HS-27A (cell line): ENCODE results near the gene MEF2B.

Source experiments
- DNase-seq: peaks from one replicate; pipeline ENCODE4 v3.0.0-alpha.2; 2012; ENCODE audit warnings: low read depth, missing footprints

MEF2B gene

DNA sequence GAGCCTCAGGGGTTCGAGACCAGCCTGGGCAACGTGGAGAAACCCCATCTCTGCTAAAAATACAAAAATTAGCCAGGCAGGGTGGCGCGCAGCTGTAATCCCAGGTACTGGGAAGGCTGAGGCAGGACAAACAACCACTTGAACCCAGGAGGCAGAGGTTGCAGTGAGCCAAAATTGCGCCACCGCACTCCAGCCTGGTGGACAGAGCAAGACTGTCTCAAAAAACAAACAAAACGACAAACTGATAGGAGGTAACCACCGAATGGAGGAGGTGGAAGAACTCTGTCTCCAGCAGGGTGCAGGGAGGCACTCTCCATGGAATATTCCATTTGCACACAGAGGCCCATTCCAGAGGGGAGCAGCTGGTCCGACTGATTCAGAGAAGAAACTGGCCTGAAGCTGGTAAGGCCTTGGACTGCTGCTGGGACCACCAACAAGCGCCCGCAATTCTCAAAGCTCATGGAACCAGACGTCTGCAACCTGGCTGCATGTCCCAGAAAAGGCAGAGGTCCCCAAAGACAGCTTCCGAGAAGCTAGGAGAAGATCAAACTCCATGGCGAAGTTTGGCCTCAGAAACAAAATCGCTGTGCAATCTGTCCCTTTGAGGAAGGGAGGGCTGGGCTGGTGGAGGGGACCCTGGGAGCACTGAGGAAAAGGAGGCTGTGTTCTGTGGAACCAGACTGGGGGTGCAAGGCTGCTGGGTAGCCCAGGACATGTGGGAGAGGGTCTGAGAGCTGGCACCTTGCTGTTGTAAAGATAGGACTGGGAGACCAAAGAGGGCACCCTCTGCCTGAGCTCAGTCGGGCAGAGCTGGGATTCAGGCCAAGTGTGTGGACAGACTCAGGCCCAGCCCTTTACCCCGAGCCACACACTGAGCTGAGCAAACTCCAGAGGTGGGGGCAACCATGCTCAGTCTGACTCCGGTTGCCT is 71.1 kb downstream of the MEF2B start:
- DNase-seq, result no peak

DNA sequence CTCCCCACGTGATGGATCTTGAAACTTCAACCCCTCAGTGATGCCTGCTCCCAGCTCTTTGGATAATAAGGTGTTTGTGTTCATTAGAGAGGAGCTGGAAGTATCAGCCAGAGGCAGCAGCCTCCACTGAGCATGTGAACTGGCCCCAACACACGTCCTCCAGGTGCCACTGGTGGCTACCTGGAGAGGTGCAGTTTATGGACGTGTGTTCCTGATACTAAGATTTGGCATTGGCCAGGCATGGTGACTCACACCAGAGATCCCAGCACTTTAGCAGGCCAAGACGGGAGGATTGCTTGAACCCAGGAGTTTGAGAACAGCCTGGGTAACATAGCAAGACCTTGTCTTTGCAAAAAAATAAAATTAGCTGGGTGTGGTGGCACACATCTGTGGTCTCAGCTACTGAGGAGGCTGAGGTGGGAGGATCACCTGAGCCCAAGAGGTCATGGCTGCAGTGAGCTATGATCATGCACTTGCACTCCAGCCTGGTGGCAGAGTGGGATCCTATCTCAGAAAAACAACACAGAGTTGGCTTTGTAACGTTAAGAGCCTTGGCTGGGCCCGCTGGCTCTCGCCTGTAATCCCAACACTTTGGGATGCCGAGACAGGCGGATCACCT is 71.9 kb downstream of the MEF2B start:
- no peak for DNase-seq

DNA sequence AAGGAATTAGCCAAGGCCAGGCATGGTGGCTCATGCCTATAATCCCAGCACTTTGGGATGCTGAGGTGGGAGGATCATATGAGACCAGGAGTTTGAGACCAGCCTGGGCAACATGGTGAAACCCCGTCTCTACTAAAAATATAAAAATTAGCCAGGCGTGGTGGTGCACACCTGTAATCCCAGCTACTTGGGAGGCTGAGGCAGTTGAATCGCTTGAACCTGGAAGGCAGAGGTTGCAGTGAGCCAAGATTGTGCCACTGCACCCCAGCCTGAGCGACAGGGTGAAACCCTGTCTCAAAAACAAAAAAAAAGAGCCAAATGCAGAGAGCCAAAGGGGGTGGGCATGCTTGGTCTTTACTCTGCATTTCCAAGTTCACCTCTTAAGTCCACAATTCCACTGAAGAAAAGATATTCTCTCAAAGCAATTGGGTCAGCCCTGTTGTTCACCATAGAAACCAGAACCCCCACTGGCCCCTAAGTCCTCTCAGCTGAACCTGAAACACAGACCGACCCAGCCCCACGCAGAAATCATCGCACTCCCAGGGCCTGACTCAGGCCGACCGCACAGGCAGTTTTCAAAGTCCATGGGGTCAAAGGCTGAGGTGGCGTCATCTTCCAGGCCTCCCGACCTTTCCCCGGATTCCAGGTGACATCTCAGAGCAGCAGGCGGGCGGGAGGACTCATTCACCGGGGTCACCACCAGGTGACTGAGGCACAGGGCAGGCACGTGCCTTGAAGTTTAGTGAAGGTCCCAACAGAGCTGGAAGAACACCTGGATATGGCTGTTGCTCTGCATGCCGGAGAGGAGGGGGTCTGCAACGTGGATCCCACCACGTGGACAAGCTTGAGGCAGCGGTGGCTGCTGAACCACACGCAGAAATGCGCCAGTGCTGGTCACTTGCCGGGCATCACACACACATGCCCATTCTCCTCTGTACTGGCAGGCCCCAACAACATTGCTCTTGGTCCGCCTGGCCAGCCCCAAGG is 73.1 kb downstream of the MEF2B start:
- DNase-seq, result no peak

DNA sequence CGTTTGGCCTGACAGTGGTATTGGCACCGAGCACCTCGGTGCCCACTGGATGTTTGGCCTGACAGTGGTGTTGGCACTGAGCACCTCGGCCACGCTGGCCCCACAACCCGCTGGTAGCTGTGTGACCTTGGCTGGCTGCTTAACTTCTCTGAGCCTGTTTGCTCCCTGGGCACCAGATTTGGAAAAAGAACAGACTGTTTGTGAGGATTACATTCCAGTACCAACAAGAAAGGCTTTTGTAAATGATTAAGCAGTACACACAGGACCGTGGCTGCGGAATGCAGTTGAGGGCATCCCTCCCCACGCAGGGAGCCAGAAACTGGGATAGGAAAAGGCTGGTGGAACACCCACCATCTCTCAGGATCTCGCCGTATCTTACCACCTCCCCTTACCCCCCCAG is 74.4 kb downstream of the MEF2B start:
- DNase-seq, result no peak
